Activated T-helper 1 cell treated with anti-CD3 and anti-CD28 coated beads, Interleukin-2, amount 50 U/mL, for 16 hours (primary cell): ENCODE data around the gene CASKIN2.
"Not testable (repeated sequence)": the region's sequence is repeated elsewhere in the genome, so short reads cannot be mapped to it uniquely, and the experiment has no call there.

Source experiments
- DNase-seq, 2 donors: peaks; one replicate each; pipeline ENCODE4 v3.0.0-alpha.2; 2020; ENCODE audit warnings: low read depth in 1 of 2, low spot score in 1 of 2

Gene CASKIN2

GRCh38 chr17:75471207-75471606 lies 44.1 kb downstream of the CASKIN2 start:
- DNase-seq, result no peak

- no peak for DNase-seq
Observed at GRCh38 chr17:75468779-75469373, 46.5 kb downstream of the CASKIN2 start.

- DNase-seq, result no peak
Observed at GRCh38 chr17:75468291-75468754, 47.0 kb downstream of the CASKIN2 start.

DNA sequence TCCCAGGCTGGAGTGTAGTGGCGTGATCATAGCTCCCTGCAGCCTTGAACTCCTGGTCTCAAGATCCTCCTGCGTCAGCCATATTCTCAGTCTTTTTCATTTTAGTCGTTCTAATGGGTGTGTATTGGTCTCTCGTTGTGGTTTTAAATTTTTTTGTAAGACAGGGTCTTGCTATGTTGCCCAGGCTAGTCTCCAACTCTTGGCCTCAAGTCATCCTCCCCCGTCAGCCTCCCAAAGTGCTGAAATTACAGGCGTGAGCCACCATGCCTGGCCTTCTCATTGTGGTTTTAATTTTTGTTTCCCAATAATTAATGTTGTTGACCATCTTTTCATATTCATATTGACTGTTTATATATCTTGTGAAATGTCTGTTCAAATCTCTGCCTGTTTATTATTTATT lies 50.3 kb downstream of the CASKIN2 start:
- no peak for DNase-seq

- no peak for DNase-seq
Observed at GRCh38 chr17:75463603-75464002, 51.7 kb downstream of the CASKIN2 start.

DNA sequence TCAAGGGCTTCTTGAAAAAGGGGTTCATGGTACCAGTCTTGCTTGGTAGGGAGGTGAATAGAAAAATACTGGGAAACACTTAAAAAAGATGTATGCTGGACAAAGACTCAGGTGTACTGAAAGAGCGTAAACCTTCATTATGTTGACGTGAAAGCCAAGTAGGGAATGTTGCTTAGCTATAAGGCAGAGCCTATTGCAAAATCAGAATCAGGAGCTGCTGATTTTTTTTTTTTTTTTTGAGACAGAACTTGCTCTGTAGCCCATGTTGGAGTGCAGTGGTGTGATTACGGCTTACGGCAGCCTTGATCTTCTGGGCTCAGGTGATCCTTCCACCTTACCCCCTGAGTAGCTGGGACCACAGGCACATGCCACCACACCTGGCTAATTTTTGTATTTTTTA lies 55.0 kb downstream of the CASKIN2 start:
- no peak for DNase-seq

DNA sequence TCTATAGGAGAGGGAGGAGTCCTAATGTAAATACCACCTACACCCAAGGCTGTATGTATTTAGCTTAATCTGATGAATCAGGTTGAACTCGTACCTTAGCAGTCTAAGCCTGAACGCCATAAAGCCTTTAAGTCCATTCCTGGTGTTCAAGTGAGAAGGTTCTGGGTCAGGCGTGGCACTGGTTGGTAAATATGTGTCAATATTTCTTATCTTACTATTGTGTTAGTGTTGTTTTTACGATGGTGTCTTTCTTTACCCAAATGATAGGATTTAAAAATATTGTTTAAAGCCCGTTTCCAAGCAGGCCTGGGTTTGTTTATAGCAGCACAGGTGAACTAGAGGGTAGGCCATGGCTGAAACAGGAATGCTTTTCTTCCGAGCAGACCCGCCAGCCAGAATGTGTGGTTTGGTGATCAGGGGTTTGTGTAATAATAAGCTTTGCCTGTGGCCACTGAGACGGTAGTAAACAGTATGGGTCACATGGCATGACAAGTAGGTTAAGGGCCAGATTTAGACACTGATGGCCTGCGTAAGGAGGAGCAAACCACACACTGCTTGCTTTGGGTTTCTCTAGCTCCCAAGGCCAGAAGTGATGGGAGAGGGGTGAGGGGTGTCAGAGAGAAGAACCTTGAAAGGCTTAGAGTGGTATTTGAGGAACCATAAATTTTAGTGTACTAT lies 55.6 kb downstream of the CASKIN2 start:
- no peak for DNase-seq

GRCh38 chr17:75459246-75459589 lies 56.1 kb downstream of the CASKIN2 start:
- no peak for DNase-seq

DNA sequence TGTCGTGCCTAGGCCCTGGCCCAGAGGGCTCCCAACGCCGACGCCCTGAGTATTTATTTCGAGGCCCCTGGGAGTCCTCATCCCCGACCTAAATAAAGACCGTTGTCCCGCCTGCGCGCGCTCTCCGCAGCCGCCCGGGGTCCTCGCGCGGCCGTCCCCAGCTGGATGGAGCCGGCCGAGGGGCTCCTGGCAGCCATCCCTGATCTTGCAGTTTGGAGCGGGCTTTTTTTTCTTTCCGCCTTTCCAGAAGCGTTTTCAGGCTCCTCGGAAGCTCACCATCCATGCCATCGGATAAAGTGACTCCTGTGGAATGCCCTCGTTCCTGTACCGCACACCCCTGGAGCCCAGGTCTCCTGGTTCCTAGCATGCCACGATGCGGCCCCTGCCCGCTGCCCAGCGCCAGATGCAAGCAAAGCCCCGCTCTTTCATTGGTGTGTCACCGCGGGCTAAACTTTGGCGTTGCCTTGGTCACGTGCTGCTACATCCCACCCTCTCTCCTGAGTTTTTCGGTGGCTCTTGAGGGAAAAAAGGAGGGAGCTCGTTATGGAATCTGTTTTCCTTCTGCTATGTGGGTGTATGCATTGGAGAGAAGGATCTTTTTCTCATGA lies 58.2 kb downstream of the CASKIN2 start:
- peak in 1 of 2 donors; percentile 5 for DNase-seq

DNA sequence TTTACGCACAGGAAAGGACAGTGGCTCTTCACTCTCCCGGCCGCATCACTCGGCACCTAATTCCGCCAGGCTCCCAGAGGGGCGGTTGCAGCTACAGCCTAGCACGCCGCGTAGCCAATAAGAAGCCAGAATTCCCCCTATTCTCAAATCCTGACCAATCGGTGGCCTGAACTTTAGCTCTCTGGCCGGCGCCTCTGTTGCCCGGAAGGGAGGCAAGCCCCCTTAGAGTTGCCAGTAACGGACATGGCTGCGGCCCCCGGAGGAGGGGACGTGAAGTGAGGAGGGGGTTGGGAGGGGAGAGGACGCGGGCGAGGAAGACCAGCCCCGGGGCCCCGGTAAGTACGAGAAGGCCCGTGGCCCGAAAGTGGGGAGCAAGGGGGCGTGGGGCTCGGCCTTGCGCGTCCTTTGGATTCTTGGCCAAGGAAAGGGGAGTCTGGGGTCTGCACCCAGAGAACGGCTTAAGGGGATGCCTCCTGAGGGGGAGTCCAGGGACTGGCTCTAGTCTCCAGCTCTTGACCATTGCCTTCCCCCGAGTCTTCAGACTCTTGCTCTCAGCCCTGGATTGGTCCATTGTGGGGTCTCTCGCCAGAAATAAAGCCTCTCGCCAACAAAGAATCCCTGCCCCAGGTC lies 58.8 kb downstream of the CASKIN2 start, which contains the start of gene TMEM94:
Gene TMEM94 (plus strand): TSS at position 219 of the 630 bp plus-strand sequence. CDS start 15,271 bp downstream, outside the sequence.
- DNase-seq, result peak; percentile 75 to 84

DNA sequence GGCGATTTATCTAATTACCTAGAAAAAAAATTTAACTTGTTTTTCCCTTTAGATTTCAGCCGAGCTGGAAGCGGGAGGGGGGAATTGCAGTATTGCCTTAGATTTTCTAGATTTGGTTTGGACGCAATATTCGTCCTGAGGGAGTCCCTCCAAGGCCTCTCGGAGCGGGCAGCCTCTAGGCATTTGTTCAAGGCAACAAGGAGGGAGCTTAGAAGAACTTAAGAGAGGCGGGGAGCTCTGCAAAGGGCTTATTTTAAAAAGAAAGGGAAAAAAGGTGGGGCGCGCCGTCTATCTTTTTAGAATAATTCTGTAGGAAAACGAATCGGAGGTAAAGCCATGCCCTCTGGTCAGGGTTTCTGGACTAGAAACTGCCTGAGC lies 59.3 kb downstream of the CASKIN2 start:
- DNase-seq, result no peak

DNA sequence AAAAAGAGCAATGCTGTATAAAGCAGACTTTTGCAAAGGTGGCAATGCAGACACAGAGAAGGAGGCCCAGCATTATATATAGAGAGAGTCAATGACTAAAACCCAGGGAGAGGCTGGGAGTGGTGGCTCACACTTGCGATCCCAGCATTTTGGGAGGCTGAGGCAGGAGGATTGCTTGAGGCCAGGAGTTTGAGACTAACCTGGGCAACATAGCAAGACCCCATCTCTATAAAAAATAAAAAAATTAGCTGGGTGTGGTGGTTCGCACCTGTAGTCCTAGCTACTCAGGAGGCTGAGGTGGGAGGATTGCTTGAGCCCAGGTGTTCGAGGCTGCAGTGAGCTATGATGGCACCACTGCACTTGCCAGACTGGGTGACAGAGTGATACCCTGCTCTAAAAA lies 60.7 kb downstream of the CASKIN2 start:
- not testable (repeated sequence) for DNase-seq

DNA sequence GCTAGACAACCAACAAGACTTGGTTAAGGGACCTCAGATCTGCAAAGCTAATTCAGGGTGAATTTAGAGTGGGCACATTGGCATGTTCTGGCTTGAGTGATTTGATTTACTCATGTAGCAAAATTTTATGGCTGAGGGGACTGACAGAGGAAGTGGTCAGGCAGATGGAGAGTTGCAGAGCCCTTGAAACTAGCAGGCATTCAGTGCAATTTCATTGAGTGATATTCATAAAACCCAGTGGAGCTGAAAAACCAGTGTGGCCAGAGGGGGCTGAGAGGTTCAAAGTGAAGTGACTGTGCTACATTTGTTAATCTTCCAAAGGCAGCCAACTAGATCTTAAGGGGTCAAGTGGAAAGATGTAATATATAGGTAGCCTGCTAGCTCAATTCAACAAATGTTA lies 61.1 kb downstream of the CASKIN2 start:
- no peak for DNase-seq

GRCh38 chr17:75450270-75450669 lies 65.1 kb downstream of the CASKIN2 start:
- no peak for DNase-seq
